Transverse colon (tissue), 4 donors: ENCODE measurements around the gene SMCP. TPM values are rescaled to one million over a fixed set of nuclear protein-coding genes. Genes with fewer than 3 reads are reported as not detected.

ENCODE experiments used
- DNase-seq: peaks from one replicate; pipeline ENCODE4 v3.0.0-alpha.2; 2019
- H3K27ac ChIP-seq, 4 donors: fragments of 200-600 bp; sonication (generic); 2 replicates each; pipeline ENCODE4 v1.5.1; 2016 to 2018; ENCODE audit warnings: inconsistent platforms in 4 of 4
- H3K27me3 ChIP-seq: fragments of 200-600 bp; sonication (generic); 2 replicates; pipeline ENCODE4 v1.5.1; 2017; ENCODE audit warnings: inconsistent platforms
- H3K36me3 ChIP-seq, 4 donors: fragments of 200-600 bp; sonication (generic); 2 replicates each; pipeline ENCODE4 v1.5.1; 2017 to 2019; ENCODE audit warnings: inconsistent platforms in 4 of 4
- H3K4me1 ChIP-seq, 4 donors: fragments of 200-600 bp; sonication (generic); 2 replicates each; pipeline ENCODE4 v1.5.1; 2017 to 2020; ENCODE audit warnings: inconsistent platforms in 4 of 4
- H3K4me3 ChIP-seq, 4 donors: fragments of 200-600 bp; sonication (generic); 1 replicate in 1 of 4; 2 replicates in 3 of 4; pipeline versions ENCODE4 v1.5.1 to v1.6.1; 2017 to 2019; ENCODE audit warnings: inconsistent platforms in 4 of 4
- H3K9me3 ChIP-seq, 2 donors: fragments of 200-600 bp; sonication (generic); 2 replicates each; pipeline ENCODE4 v1.5.1; 2017 to 2019; ENCODE audit warnings: inconsistent platforms in 2 of 2
- CTCF ChIP-seq, 5 experiments: fragments of 200-600 bp in 3 of 5; fragments of 450-650 bp in 2 of 5; sonication (generic) in 3 of 5; IDR thresholded peaks; 1 replicate in 2 of 5; 2 replicates in 3 of 5; pipeline ENCODE4 v1.5.1; 2016 to 2017; ENCODE audit warnings: antibody characterized with exemption in 5 of 5, inconsistent platforms in 3 of 5, mild to moderate bottlenecking in 2 of 5, moderate library complexity in 1 of 5
- EP300 ChIP-seq: sonication (generic); formaldehyde crosslinking; IDR thresholded peaks from one replicate; pipeline ENCODE4 v1.6.1; 2017; ENCODE audit warnings: antibody characterized with exemption, low read depth
- POLR2A ChIP-seq: fragments of 450-650 bp; IDR thresholded peaks from one replicate; pipeline ENCODE4 v1.6.1; 2016; ENCODE audit warnings: antibody characterized with exemption, mild to moderate bottlenecking, moderate library complexity
- POLR2AphosphoS5 ChIP-seq, 3 donors: sonication (generic); formaldehyde crosslinking; IDR thresholded peaks; one replicate each; pipeline ENCODE4 v1.6.1; 2016; ENCODE audit warnings: antibody characterized with exemption in 3 of 3
- WGBS, 2 donors: methylation state at CpG; one replicate each; pipeline ENCODE4 v1.1.5; 2018; ENCODE audit warnings: low coverage in 1 of 2; 5-methylcytosine and 5-hydroxymethylcytosine counted together
- in situ Hi-C, 4 donors: fragments of 200-750 bp; cut with MboI; loops; one replicate each; pipeline versions ENCODE4 v1.15.0 to v1.15.1; 2017; ENCODE audit warnings: low sequenced_read_pairs in 3 of 4, low pct_ligation_motif_present in 1 of 4, low pct_unique_long_range_greater_than_20kb in 1 of 4
- intact Hi-C: fragments of 100-400 bp; cut with DNase I; formaldehyde crosslinking; loops from one replicate; pipeline ENCODE4 v1.15.1; 2023; ENCODE audit warnings: low total_unique reads
- total RNA-seq, 4 donors: library from RNA; depleted of rRNA; stranded (reverse); fragments of >200 nt; gene quantifications; one replicate each; pipeline ENCODE4 v1.1.0, GENCODE V29; 2016

The SMCP gene
- total RNA-seq, 4 donors from 2014 or later, result not detected

GRCh38 chr1:152880907-152881306 lies 2.8 kb downstream of the SMCP start:
- Histone ChIP-seq H3K27me3 (no peaks in the 10 kb centered on the region), H3K36me3 (no peaks in the 10 kb centered on the region), H3K4me3 (no peak overlapping the region), H3K4me1 (no peaks in the 10 kb centered on the region), H3K9me3 (no peaks in the 10 kb centered on the region), H3K27ac (no peak overlapping the region)
- intact Hi-C loops, result no loop called here
- no peak for DNase-seq
- in situ Hi-C loops, result no loop called here
- TF ChIP-seq EP300 (no peak), POLR2AphosphoS5 (IDR thresholded peaks at IDR 0.05) (no peak), CTCF (IDR thresholded peaks at IDR 0.05) (no peak), POLR2A (no peak)
- 41% methylated on average over 5 of the region's 5 CpGs; no CpG with 5 or more reads in 1 of the 2 donors for WGBS, 2 donors

- in situ Hi-C loops, result no loop called here
- no peak for TF ChIP-seq EP300
- TF ChIP-seq POLR2AphosphoS5 (IDR thresholded peaks at IDR 0.05), result no peak
- TF ChIP-seq CTCF (IDR thresholded peaks at IDR 0.05), result no peak
- no peak for TF ChIP-seq POLR2A
- H3K4me3 ChIP-seq, result no peak overlapping the region
Measured at GRCh38 chr1:152884085-152884484, 6.0 kb downstream of the SMCP start.

GRCh38 chr1:152884506-152884905 lies 6.4 kb downstream of the SMCP start:
- Histone ChIP-seq H3K9me3 (no peaks in the 10 kb centered on the region), H3K27me3 (no peaks in the 10 kb centered on the region), H3K27ac (no peak overlapping the region), H3K4me1 (no peaks in the 10 kb centered on the region), H3K36me3 (no peaks in the 10 kb centered on the region), H3K4me3 (no peak overlapping the region)
- 89 to 100% methylated on average over 1 of the region's 1 CpG for WGBS, 2 donors
- TF ChIP-seq POLR2AphosphoS5 (IDR thresholded peaks at IDR 0.05) (no peak), EP300 (no peak), POLR2A (no peak), CTCF (IDR thresholded peaks at IDR 0.05) (no peak)
- in situ Hi-C loops, result no loop called here
- intact Hi-C loops, result no loop called here
- no peak for DNase-seq

More at GRCh38 chr1:152884085-152884484, 6.0 kb downstream of the SMCP start:
- intact Hi-C loops, result no loop called here
- H3K4me1 ChIP-seq, result no peaks in the 10 kb centered on the region
- H3K27me3 ChIP-seq, result no peaks in the 10 kb centered on the region
- no peak for DNase-seq
- H3K27ac ChIP-seq, result no peak overlapping the region
- no peaks in the 10 kb centered on the region for H3K36me3 ChIP-seq
- H3K9me3 ChIP-seq, result no peaks in the 10 kb centered on the region

- Histone ChIP-seq H3K27ac (no peak overlapping the region), H3K27me3 (no peaks in the 10 kb centered on the region), H3K4me3 (no peak overlapping the region), H3K9me3 (no peaks in the 10 kb centered on the region), H3K36me3 (no peaks in the 10 kb centered on the region), H3K4me1 (no peaks in the 10 kb centered on the region)
- in situ Hi-C loops (no loop called here), intact Hi-C loops (no loop called here)
- no peak for TF ChIP-seq POLR2AphosphoS5 (IDR thresholded peaks at IDR 0.05)
- TF ChIP-seq POLR2A, result no peak
- TF ChIP-seq EP300, result no peak
- TF ChIP-seq CTCF (IDR thresholded peaks at IDR 0.05), result no peak
- WGBS, 2 donors, result 50 to 67% methylated on average over 3 to 4 of the region's 4 CpGs
- no peak for DNase-seq
Measured at GRCh38 chr1:152884966-152885624, 7.0 kb downstream of the SMCP start.
